Prostate gland (tissue), 2 donors: Measurements from ENCODE around the gene TRIM59.

Source experiments
- POLR2A ChIP-seq: fragments of 450-650 bp; IDR thresholded peaks from one replicate; pipeline ENCODE4 v1.6.1; 2016; ENCODE audit warnings: antibody characterized with exemption, mild to moderate bottlenecking
- POLR2AphosphoS5 ChIP-seq: sonication (generic); formaldehyde crosslinking; IDR thresholded peaks from one replicate; pipeline ENCODE4 v1.6.1; 2017; ENCODE audit warnings: antibody characterized with exemption
- TF ChIP-seq, protein P1 (sequence below), 4 experiments: fragments of 200-600 bp in 2 of 4; fragments of 450-650 bp in 2 of 4; sonication (generic) in 2 of 4; IDR thresholded peaks; 1 replicate in 3 of 4; 2 replicates in 1 of 4; pipeline ENCODE4 v1.5.1; 2016 to 2019; ENCODE audit warnings: antibody characterized with exemption in 4 of 4, mild to moderate bottlenecking in 2 of 4, moderate library complexity in 2 of 4

DNA sequence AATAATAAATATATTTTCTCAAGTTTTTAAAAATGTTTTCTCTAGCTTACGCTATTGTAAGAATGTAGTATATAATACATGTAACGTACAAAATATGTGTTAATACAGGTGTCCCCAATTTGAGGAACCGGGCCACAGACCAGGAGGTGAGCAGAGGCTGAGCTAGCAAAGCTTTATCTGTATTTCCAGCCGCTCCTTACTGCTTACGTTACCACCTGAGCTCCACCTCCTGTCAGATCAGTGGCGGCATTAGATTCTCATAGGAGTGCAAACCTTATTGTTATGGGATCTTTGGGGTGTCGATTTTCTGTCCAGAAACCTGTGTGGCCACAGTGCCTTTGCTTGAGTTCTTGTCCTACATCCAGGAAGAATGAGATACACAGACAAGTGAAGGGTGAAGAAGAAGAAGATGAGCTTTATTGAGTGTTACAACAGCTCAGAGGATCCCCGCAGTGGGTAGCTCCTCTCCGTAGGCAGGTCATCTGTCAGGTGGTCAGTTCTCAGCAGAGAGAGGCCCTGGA lies 9.9 kb upstream of the TRIM59 start:
- TF ChIP-seq, protein P1, sequence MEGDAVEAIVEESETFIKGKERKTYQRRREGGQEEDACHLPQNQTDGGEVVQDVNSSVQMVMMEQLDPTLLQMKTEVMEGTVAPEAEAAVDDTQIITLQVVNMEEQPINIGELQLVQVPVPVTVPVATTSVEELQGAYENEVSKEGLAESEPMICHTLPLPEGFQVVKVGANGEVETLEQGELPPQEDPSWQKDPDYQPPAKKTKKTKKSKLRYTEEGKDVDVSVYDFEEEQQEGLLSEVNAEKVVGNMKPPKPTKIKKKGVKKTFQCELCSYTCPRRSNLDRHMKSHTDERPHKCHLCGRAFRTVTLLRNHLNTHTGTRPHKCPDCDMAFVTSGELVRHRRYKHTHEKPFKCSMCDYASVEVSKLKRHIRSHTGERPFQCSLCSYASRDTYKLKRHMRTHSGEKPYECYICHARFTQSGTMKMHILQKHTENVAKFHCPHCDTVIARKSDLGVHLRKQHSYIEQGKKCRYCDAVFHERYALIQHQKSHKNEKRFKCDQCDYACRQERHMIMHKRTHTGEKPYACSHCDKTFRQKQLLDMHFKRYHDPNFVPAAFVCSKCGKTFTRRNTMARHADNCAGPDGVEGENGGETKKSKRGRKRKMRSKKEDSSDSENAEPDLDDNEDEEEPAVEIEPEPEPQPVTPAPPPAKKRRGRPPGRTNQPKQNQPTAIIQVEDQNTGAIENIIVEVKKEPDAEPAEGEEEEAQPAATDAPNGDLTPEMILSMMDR (IDR thresholded peaks at IDR 0.05), result no peak
- TF ChIP-seq POLR2AphosphoS5, result no peak
- no peak for TF ChIP-seq POLR2A
